Naive B cell (primary cell): Measurements from ENCODE around the gene OR4F16. TPM values are rescaled to one million over a fixed set of nuclear protein-coding genes. Genes with fewer than 3 reads are reported as not detected.
"Not testable (repeated sequence)": the region's sequence is repeated elsewhere in the genome, so short reads cannot be mapped to it uniquely, and the experiment has no call there.

Experiments used
- ATAC-seq, 2 donors: fragments of 150-1000 bp; cut with Tn5 transposase; 2 replicates each; pipeline ENCODE4 v1.10.0; 2021; ENCODE audit warnings: low read depth in 2 of 2, mild to moderate bottlenecking in 2 of 2, moderate library complexity in 2 of 2
- DNase-seq: peaks from one replicate; pipeline ENCODE4 v3.0.0; 2022
- H3K27ac Mint-ChIP-seq, 6 donors: one replicate each; pipeline ENCODE4 v1.8.0; 2020 to 2022; ENCODE audit warnings: mild to moderate bottlenecking in 6 of 6, mixed read lengths in 6 of 6, moderate library complexity in 5 of 6, inconsistent platforms in 2 of 6
- H3K27me3 Mint-ChIP-seq, 3 donors: one replicate each; pipeline ENCODE4 v1.8.0; 2021 to 2022; ENCODE audit warnings: mixed read lengths in 3 of 3, mild to moderate bottlenecking in 1 of 3
- H3K36me3 Mint-ChIP-seq, 2 donors: one replicate each; pipeline ENCODE4 v1.8.0; 2020 to 2022; ENCODE audit warnings: mixed read lengths in 2 of 2, inconsistent platforms in 1 of 2, mild to moderate bottlenecking in 1 of 2
- H3K4me1 Mint-ChIP-seq, 3 donors: one replicate each; pipeline ENCODE4 v1.8.0; 2020 to 2022; ENCODE audit warnings: mixed read lengths in 3 of 3, inconsistent platforms in 1 of 3, mild to moderate bottlenecking in 1 of 3, moderate library complexity in 1 of 3
- H3K4me3 Mint-ChIP-seq, 8 donors: one replicate each; pipeline ENCODE4 v1.8.0; 2020 to 2022; ENCODE audit warnings: mild to moderate bottlenecking in 8 of 8, mixed read lengths in 8 of 8, moderate library complexity in 8 of 8, inconsistent platforms in 2 of 8
- H3K9me3 Mint-ChIP-seq, 7 donors: one replicate each; pipeline ENCODE4 v1.8.0; 2020 to 2022; ENCODE audit warnings: mixed read lengths in 7 of 7, mild to moderate bottlenecking in 5 of 7, inconsistent platforms in 2 of 7, moderate library complexity in 1 of 7
- polyA plus RNA-seq, 6 donors: library from polyadenylated mRNA; unstranded; fragments of 300-500 nt; fragmentation: Illumina TruSeq; gene quantifications; one replicate each; pipeline ENCODE4 v1.2.3, GENCODE V29; 2021; ENCODE audit warnings: low read depth in 6 of 6

Gene OR4F16
- polyA plus RNA-seq: not detected

GRCh38 chr1:686554-686953 lies at the start of gene OR4F16:
TSS of gene OR4F16 (minus strand) at chr1:686654. CDS start at chr1:686654, 0 bp downstream.
- not testable (repeated sequence) for H3K9me3 Mint-ChIP-seq, ATAC-seq, H3K27me3 Mint-ChIP-seq, H3K4me3 Mint-ChIP-seq, H3K27ac Mint-ChIP-seq, H3K4me1 Mint-ChIP-seq, DNase-seq, H3K36me3 Mint-ChIP-seq

- not testable (repeated sequence) for ATAC-seq, H3K27ac Mint-ChIP-seq, H3K27me3 Mint-ChIP-seq, DNase-seq, H3K36me3 Mint-ChIP-seq, H3K4me1 Mint-ChIP-seq, H3K4me3 Mint-ChIP-seq, H3K9me3 Mint-ChIP-seq
Measured at GRCh38 chr1:733649-734048, 47.2 kb upstream of the OR4F16 start.

GRCh38 chr1:727040-727439 lies 40.6 kb upstream of the OR4F16 start:
- H3K4me1 Mint-ChIP-seq, H3K27me3 Mint-ChIP-seq, H3K36me3 Mint-ChIP-seq, DNase-seq, H3K27ac Mint-ChIP-seq, H3K4me3 Mint-ChIP-seq, ATAC-seq, H3K9me3 Mint-ChIP-seq: not testable (repeated sequence)

Other genes starting within 250 kb of the OR4F16 start
- gene OR4F29, start 235.0 kb downstream of the OR4F16 start, polyA plus RNA-seq: not detected
- gene SAMD11, start 237.3 kb upstream of the OR4F16 start, polyA plus RNA-seq: under 1 TPM in 2 of 6 donors, not detected in 4; 0.19 to 0.40 TPM